Measurements from ENCODE around the gene FZD8. TPM values are rescaled to one million over a fixed set of nuclear protein-coding genes. Genes with fewer than 3 reads are reported as not detected.
A peak's percentile ranks its signal among the peaks of the same experiment; 100 is the strongest.

The FZD8 gene
- total RNA-seq, 1 experiment from 2014 or later = 1.8 TPM

GRCh38 chr10:35611750-35612149 lies 30.3 kb downstream of the FZD8 start:
- Histone ChIP-seq H3K27ac (ENCODE audit: low read length) (no peak overlapping the region), H3K4me3 (ENCODE audit: low read depth in 2 of 2, low read length in 2 of 2) (no peak overlapping the region), H3K36me3 (ENCODE audit: control insufficient read depth, insufficient read depth, low read length) (no peaks in the 10 kb centered on the region), H3K9me3 (ENCODE audit: control insufficient read depth, insufficient read depth, low read depth, low read length) (no peaks in the 10 kb centered on the region), H3K27me3 (ENCODE audit: control insufficient read depth, insufficient read depth, low read length) (peaks cover 6% of the 10 kb centered on the region), H3K4me1 (ENCODE audit: control insufficient read depth, insufficient read depth, low read length) (no peaks in the 10 kb centered on the region)
- in situ Hi-C loops (cut with HindIII; ENCODE audit: low pct_unique_long_range_greater_than_20kb, low sequenced_read_pairs) = no loop called here
- BruUV-seq (replicated peaks) = no TSS peak
- CTCF ChIA-PET = no interaction called here
- TF ChIP-seq POLR2AphosphoS5 (IDR thresholded peaks at IDR 0.05; ENCODE audit: low read depth, low read length) = no peak
- TF ChIP-seq, protein P1, sequence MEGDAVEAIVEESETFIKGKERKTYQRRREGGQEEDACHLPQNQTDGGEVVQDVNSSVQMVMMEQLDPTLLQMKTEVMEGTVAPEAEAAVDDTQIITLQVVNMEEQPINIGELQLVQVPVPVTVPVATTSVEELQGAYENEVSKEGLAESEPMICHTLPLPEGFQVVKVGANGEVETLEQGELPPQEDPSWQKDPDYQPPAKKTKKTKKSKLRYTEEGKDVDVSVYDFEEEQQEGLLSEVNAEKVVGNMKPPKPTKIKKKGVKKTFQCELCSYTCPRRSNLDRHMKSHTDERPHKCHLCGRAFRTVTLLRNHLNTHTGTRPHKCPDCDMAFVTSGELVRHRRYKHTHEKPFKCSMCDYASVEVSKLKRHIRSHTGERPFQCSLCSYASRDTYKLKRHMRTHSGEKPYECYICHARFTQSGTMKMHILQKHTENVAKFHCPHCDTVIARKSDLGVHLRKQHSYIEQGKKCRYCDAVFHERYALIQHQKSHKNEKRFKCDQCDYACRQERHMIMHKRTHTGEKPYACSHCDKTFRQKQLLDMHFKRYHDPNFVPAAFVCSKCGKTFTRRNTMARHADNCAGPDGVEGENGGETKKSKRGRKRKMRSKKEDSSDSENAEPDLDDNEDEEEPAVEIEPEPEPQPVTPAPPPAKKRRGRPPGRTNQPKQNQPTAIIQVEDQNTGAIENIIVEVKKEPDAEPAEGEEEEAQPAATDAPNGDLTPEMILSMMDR (IDR thresholded peaks at IDR 0.05) = no peak
- no peak for TF ChIP-seq SIN3A (IDR thresholded peaks at IDR 0.05; ENCODE audit: borderline replicate concordance, insufficient read depth, low read depth, low read length)
- TF ChIP-seq, protein P2, sequence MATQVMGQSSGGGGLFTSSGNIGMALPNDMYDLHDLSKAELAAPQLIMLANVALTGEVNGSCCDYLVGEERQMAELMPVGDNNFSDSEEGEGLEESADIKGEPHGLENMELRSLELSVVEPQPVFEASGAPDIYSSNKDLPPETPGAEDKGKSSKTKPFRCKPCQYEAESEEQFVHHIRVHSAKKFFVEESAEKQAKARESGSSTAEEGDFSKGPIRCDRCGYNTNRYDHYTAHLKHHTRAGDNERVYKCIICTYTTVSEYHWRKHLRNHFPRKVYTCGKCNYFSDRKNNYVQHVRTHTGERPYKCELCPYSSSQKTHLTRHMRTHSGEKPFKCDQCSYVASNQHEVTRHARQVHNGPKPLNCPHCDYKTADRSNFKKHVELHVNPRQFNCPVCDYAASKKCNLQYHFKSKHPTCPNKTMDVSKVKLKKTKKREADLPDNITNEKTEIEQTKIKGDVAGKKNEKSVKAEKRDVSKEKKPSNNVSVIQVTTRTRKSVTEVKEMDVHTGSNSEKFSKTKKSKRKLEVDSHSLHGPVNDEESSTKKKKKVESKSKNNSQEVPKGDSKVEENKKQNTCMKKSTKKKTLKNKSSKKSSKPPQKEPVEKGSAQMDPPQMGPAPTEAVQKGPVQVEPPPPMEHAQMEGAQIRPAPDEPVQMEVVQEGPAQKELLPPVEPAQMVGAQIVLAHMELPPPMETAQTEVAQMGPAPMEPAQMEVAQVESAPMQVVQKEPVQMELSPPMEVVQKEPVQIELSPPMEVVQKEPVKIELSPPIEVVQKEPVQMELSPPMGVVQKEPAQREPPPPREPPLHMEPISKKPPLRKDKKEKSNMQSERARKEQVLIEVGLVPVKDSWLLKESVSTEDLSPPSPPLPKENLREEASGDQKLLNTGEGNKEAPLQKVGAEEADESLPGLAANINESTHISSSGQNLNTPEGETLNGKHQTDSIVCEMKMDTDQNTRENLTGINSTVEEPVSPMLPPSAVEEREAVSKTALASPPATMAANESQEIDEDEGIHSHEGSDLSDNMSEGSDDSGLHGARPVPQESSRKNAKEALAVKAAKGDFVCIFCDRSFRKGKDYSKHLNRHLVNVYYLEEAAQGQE (IDR thresholded peaks at IDR 0.05; ENCODE audit: insufficient read depth in 1 of 2, low read depth in 2 of 2, low read length in 1 of 2) = no peak
- no peak for TF ChIP-seq TCF7L2 (IDR thresholded peaks at IDR 0.05; ENCODE audit: low read depth, low read length)
- ATAC-seq (no peak), DNase-seq (ENCODE audit: low read depth, low spot score) (no peak)
- intact Hi-C loops (cut with micrococcal nuclease; ENCODE audit: unreplicated experiment) = no loop called here
- POLR2A ChIA-PET = no interaction called here

DNA sequence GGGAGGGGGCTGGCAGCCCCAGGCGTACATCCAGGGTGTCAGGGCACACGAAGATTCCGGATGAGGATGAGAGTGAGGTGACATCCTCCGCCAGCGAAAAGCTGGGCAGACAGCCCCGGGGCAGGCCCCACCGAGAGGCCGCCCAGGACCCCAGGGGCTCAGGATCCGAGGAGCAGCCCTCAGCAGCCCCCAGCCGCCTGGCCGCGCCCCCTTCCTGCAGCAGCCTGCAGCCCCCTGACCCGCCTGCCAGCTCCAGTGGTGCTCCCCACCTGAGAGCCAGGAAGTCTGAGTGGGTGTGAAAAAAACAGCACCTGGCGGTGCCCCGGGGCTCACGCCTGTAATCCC lies 33.8 kb downstream of the FZD8 start:
- Histone ChIP-seq H3K9me3 (ENCODE audit: control insufficient read depth, insufficient read depth, low read depth, low read length) (no peaks in the 10 kb centered on the region), H3K4me1 (ENCODE audit: control insufficient read depth, insufficient read depth, low read length) (no peaks in the 10 kb centered on the region), H3K36me3 (ENCODE audit: control insufficient read depth, insufficient read depth, low read length) (no peaks in the 10 kb centered on the region), H3K27me3 (ENCODE audit: control insufficient read depth, insufficient read depth, low read length) (peaks cover 10% of the 10 kb centered on the region), H3K27ac (ENCODE audit: low read length) (no peak overlapping the region), H3K4me3 (ENCODE audit: low read depth in 2 of 2, low read length in 2 of 2) (peak overlapping the region in 1 of 2 experiments; percentile 39; a peak in 2 of 4 replicates)
- ChIA-PET CTCF (no interaction called here), POLR2A (no interaction called here)
- no peak for ATAC-seq
- no peak for TF ChIP-seq POLR2AphosphoS5 (IDR thresholded peaks at IDR 0.05; ENCODE audit: low read depth, low read length)
- no peak for TF ChIP-seq SIN3A (IDR thresholded peaks at IDR 0.05; ENCODE audit: borderline replicate concordance, insufficient read depth, low read depth, low read length)
- TF ChIP-seq, protein P2 (IDR thresholded peaks at IDR 0.05; ENCODE audit: insufficient read depth in 1 of 2, low read depth in 2 of 2, low read length in 1 of 2) = no peak
- TF ChIP-seq TCF7L2 (IDR thresholded peaks at IDR 0.05; ENCODE audit: low read depth, low read length) = no peak
- TF ChIP-seq, protein P1 (IDR thresholded peaks at IDR 0.05) = no peak
- in situ Hi-C loops (cut with HindIII; ENCODE audit: low pct_unique_long_range_greater_than_20kb, low sequenced_read_pairs) = no loop called here
- intact Hi-C loops (cut with micrococcal nuclease; ENCODE audit: unreplicated experiment) = no loop called here
- BruUV-seq (replicated peaks) = no TSS peak
- no peak for DNase-seq (ENCODE audit: low read depth, low spot score)
